GM18502 (cell line): ENCODE results near the gene ZBTB42.

Source experiments
- ATAC-seq: cut with Tn5 transposase; IDR thresholded peaks from one replicate; pipeline ENCODE4 v1.9.1; 2021; ENCODE audit warnings: mild to moderate bottlenecking; ENCODE audit not compliant: unreplicated experiment, poor library complexity

ZBTB42 gene

DNA sequence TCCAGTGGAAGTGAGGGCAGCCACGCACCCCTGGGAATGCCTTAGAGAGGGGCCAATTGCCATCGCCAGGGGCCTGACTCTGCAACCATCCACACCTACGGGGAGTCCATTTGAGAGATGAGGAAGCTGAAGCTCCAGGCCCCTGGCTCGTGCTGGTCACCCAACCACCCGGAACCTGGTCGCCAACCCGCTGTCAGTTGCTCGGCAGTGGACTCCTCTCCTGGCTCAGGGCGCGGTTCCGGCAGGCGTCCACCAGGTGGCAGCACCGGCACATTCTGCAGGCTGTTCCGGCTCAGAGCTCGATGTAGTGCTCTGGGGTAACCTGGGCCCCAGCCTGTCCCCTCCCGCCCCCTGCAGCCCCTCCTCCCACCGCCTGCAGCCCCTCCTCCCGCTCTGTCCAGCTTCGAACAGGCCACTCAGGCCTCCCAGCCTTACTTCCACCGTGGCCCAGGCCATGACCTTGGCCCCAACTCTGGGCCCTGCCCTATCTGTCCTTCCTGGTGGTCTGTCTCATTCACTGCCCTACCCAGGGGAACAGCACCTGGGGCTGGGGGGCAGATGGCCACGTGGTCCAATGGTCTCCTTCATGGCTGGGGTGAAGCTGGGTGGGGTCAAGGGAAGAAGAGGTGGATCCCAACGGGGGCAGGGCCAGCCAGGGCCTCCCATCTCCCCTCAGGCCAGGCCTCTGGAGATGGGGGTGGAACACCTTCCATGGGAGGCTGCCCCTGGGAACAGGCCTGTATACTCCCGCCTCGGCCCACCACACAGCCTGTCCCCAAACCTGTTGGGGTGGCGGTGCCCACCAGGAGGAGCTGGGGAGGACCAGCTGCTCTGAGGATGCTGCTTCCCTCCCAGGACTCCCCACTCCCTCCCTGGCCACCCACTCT, 32.2 kb upstream of the ZBTB42 start:
- peak; percentile 59 for ATAC-seq

DNA sequence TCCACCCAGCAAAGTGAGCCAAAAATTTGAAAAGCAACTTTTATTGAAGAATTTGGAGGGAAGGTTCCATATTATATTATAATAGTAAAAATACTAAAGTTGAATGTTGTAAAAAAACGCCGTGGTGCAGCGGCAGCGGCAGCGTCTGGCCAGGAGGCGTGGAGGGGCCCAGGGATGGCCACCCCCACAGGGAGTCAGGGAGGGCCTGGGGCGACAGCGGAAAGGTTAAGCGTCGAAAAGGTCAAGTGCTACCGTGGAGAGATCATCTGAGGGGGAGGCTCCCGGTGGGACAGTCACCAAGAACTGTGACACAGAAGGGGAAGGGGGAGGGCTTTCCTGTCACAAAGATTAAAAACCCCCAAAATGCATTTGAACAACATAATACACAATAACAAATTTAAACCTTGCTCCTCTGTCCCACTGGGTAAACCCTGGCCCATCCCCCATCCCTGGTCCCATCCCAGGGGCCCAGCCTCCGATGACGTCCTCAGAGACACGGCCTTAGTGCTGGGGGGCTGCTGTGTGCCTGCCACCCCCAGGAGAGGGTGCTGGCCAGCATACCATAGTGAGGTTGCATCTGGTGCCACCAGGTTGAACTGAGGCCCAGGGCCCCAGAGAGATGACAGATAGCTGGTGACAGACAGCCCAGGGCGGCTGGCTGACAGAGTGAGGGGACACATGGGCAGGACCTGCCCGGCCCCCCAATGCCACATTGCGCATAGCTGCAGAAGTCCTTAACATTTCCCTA, 31.4 kb upstream of the ZBTB42 start:
- no peak for ATAC-seq

- ATAC-seq = no peak
Observed at GRCh38 chr14:104770072-104770579, 30.8 kb upstream of the ZBTB42 start.

GRCh38 chr14:104770851-104771272, 30.0 kb upstream of the ZBTB42 start:
- no peak for ATAC-seq

GRCh38 chr14:104771374-104771773, 29.5 kb upstream of the ZBTB42 start:
- ATAC-seq = no peak

- ATAC-seq = no peak
Observed at GRCh38 chr14:104771918-104772706, 28.8 kb upstream of the ZBTB42 start.

- ATAC-seq = no peak
Observed at GRCh38 chr14:104772707-104773504, 28.0 kb upstream of the ZBTB42 start.

GRCh38 chr14:104773505-104774452, 27.1 kb upstream of the ZBTB42 start:
- ATAC-seq = no peak

GRCh38 chr14:104774453-104775072, 26.3 kb upstream of the ZBTB42 start:
- ATAC-seq = no peak

DNA sequence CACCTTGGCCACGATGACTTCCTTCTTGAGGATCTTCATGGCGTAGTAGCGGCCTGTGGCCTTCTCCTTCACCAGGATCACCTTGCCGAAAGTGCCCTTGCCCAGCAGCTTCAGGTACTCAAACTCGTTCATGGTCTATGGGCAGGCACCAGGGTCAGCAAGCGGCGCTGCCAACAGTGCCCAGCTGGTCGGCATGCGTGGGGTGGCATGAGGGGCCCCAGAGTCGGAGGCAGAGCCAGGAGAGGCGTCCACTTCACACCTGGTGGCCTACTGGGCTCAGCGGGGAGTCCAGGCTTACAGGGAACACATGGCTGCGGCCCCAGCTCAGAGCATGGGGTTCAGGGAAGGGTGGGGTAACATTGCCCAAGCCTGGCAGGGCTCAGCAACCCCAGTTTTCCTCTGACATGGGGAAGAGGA, 25.8 kb upstream of the ZBTB42 start:
- no peak for ATAC-seq

DNA sequence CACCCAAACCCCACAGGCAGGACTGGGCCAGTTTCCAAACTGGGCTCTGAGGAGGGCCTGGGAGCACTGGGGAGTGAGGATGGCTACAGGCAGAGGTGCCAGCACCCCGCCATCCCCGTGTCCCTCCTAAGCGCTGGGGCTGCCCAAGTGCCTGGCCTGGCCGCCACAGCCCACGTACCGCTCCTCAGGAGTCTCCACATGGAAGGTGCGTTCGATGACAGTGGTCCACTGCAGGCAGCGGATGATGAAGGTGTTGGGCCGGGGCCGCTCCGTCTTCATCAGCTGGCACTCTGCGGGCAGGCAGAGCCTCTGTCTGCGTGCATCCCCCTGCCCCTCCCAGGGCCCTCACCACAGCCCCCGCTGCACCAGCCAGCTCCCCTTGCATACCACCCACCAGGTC, 24.4 kb upstream of the ZBTB42 start:
- ATAC-seq = no peak

GRCh38 chr14:104776961-104777807, 23.7 kb upstream of the ZBTB42 start:
- ATAC-seq = no peak

DNA sequence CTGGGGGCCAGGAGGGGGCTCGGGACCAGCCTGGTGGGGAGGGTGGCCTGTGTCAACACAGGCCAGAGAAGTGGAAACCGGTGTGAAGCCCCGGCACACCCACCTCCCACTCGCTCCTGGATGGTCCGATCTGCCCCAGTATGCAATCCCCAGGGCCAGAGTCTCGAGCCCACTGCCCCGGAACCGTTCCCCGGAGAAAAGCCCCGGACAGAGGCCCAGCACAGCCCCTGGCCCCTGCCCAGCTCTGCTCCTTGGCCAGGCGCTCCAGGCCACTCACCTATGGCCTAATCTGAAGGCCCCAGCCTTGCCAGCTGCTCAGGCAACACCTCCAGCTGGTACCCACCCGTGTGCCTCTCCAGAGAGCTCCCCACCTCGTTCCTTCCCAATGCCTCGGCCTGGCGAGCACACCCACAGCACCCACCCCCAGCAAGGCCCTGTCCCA, 23.1 kb upstream of the ZBTB42 start:
- no peak for ATAC-seq

DNA sequence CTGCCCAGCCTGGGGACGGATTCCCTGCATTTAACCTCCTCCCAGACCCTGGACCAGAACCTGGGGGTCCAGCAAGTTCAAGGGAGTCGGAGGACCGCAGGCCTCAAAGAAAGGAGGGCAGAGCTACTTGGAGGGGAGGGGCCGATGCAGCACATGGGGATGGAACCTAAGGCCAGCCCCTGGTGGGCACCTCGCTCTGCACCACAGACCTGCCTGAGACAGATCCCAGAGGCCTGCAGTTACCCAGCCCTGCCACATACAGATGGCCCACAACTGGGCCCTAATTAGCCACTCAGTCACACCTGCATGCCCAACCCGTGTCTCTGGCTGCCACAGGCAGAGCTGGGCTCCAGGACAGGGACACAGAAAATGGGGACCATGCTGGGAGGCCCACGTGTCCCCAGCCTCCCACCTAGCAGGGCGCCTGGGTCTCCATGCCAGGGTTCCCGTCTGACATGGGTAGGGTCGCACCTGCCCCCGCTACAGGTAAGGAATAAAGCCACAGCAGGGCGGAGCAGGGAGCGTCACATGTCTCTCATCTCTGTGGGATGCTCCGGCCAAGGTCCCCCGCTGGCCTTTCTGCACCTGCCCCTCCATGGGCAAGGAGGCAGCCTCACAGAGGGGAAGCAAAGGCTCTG, 22.1 kb upstream of the ZBTB42 start:
- ATAC-seq = no peak

DNA sequence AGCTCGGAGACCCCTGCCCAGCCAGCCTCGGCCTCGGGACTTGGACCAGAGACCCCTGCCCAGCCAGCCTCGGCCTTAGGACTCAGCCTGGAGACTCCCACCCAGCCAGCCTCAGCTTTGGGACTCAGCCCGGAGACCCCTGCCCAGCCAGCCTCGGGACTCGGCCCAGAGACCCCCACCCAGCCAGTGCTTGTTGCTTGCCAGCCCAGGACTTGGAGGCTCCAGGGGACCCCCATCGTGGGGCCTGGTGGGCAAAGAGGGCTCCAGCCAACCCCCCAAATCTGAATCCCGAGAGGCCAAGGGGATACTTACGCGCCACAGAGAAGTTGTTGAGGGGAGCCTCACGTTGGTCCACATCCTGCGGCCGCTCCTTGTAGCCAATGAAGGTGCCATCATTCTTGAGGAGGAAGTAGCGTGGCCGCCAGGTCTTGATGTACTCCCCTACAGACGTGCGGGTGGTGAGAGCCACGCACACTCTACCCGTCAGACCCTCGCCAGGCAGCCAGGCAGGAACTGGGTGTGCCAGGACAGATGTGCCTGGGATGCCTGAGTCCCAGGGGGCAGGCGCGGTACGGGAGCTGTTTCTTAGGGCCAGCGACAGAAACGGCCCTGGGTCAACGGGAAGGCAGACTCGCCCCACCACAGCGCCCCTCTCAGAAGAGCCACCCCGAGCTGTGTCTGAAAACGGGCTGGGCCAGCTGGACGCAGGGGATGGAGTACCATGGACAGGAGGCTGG, 21.0 kb upstream of the ZBTB42 start:
- ATAC-seq = no peak

- ATAC-seq = no peak
Observed at GRCh38 chr14:104780513-104781030, 20.3 kb upstream of the ZBTB42 start.
